Measurements from ENCODE around the gene HHIPL1. TPM values are rescaled to one million over a fixed set of nuclear protein-coding genes. Genes with fewer than 3 reads are reported as not detected.
A peak's percentile ranks its signal among the peaks of the same experiment; 100 is the strongest.

The HHIPL1 gene
- total RNA-seq, 1 donor from 2014 or later: 2.7 TPM

GRCh38 chr14:99626041-99626648 lies 18.8 kb upstream of the HHIPL1 start:
- Mint-ChIP-seq H3K4me3 (ENCODE audit: unreplicated experiment) (no peak overlapping the region), H3K4me1 (ENCODE audit: unreplicated experiment) (peaks cover 10% of the 10 kb centered on the region), H3K27me3 (ENCODE audit: unreplicated experiment) (no peaks in the 10 kb centered on the region), H3K36me3 (ENCODE audit: unreplicated experiment) (no peaks in the 10 kb centered on the region), H3K9me3 (ENCODE audit: unreplicated experiment) (no peaks in the 10 kb centered on the region), H3K27ac (ENCODE audit: unreplicated experiment) (no peak overlapping the region)
- no peak for TF ChIP-seq CTCF (IDR thresholded peaks at IDR 0.05)
- no peak for DNase-seq (ENCODE audit: extremely low spot score, unreplicated experiment)

DNA sequence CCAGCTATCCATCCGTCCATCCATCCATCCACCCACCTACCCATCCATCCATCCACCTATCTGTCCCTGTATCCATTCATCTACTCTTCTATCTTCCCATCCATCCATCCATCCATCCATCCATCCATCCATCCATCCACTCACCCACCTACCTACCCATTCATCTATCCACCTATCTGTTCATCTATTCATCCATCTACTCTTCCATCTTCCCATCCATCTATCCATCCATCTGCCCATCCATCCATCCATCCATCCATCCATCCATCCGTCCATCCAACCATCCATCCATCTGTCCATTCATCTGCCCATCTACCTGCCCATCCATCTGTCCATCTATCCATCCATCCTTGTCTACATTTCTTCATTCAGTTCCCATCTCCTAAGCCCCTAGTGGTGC lies 17.8 kb upstream of the HHIPL1 start:
- Mint-ChIP-seq H3K4me1 (ENCODE audit: unreplicated experiment) (peaks cover 10% of the 10 kb centered on the region), H3K9me3 (ENCODE audit: unreplicated experiment) (no peaks in the 10 kb centered on the region), H3K27ac (ENCODE audit: unreplicated experiment) (no peak overlapping the region), H3K27me3 (ENCODE audit: unreplicated experiment) (no peaks in the 10 kb centered on the region), H3K4me3 (ENCODE audit: unreplicated experiment) (no peak overlapping the region), H3K36me3 (ENCODE audit: unreplicated experiment) (no peaks in the 10 kb centered on the region)
- DNase-seq (ENCODE audit: extremely low spot score, unreplicated experiment): no peak
- no peak for TF ChIP-seq CTCF (IDR thresholded peaks at IDR 0.05)

DNA sequence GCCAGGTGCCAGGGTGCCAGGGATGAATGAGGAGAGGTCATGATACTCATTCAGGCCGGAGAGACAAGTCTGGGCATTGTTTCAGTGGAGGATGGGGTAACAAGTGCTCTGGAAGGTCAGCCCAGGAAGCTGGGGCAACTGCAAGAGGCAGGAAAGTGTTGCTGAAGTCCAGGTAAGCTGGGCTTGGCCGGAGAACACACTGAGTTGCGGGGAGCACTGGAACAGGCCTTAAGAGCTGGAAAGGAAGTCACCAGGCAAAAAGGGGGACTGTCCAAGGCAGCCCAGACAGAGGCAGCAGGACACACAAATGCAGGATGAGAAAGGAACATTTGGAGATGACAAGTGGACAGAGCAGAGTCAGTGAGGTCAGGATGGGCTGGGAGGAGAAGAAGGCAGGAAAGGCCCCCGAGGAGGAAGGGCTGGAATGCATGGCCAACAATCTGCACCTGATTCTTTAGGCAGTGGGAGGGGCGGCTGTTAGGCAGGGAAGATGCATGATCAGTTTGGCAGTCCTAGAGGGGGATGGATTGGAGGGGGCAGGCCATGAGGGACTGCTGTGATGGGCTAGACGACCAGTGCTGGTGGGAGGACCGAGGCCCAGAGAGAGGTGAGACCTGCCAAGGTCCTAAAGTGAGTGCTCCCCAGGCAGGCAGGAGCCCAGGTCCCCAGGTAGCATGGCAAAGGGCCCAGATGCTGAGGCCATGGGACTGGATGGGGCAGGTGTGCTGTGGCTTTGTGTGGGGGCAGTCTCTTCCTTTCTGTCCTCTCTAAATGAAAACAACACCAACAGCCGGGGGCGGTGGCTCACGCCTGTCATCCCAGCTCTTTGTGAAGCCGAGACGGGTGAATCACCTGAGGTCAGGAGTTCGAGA lies 17.2 kb upstream of the HHIPL1 start:
- no peaks in the 10 kb centered on the region for H3K9me3 Mint-ChIP-seq (ENCODE audit: unreplicated experiment)
- no peaks in the 10 kb centered on the region for H3K36me3 Mint-ChIP-seq (ENCODE audit: unreplicated experiment)
- no peak for TF ChIP-seq CTCF (IDR thresholded peaks at IDR 0.05)
- no peak overlapping the region for H3K4me3 Mint-ChIP-seq (ENCODE audit: unreplicated experiment)
- H3K4me1 Mint-ChIP-seq (ENCODE audit: unreplicated experiment): peaks cover 10% of the 10 kb centered on the region
- no peaks in the 10 kb centered on the region for H3K27me3 Mint-ChIP-seq (ENCODE audit: unreplicated experiment)
- DNase-seq (ENCODE audit: extremely low spot score, unreplicated experiment): no peak
- no peak overlapping the region for H3K27ac Mint-ChIP-seq (ENCODE audit: unreplicated experiment)

- H3K36me3 Mint-ChIP-seq (ENCODE audit: unreplicated experiment): no peaks in the 10 kb centered on the region
- no peak overlapping the region for H3K4me3 Mint-ChIP-seq (ENCODE audit: unreplicated experiment)
- H3K9me3 Mint-ChIP-seq (ENCODE audit: unreplicated experiment): no peaks in the 10 kb centered on the region
- peaks cover 5% of the 10 kb centered on the region for H3K4me1 Mint-ChIP-seq (ENCODE audit: unreplicated experiment)
- H3K27me3 Mint-ChIP-seq (ENCODE audit: unreplicated experiment): no peaks in the 10 kb centered on the region
- TF ChIP-seq CTCF (IDR thresholded peaks at IDR 0.05): peak; percentile 99
- DNase-seq (ENCODE audit: extremely low spot score, unreplicated experiment): peak; percentile 90
- no peak overlapping the region for H3K27ac Mint-ChIP-seq (ENCODE audit: unreplicated experiment)
These were observed 15.9 kb upstream of the HHIPL1 start for GRCh38 chr14:99628887-99629618.

GRCh38 chr14:99630202-99630601 lies 14.7 kb upstream of the HHIPL1 start:
- Mint-ChIP-seq H3K27me3 (ENCODE audit: unreplicated experiment) (no peaks in the 10 kb centered on the region), H3K36me3 (ENCODE audit: unreplicated experiment) (no peaks in the 10 kb centered on the region), H3K4me1 (ENCODE audit: unreplicated experiment) (peaks cover 5% of the 10 kb centered on the region), H3K9me3 (ENCODE audit: unreplicated experiment) (no peaks in the 10 kb centered on the region), H3K4me3 (ENCODE audit: unreplicated experiment) (no peak overlapping the region), H3K27ac (ENCODE audit: unreplicated experiment) (no peak overlapping the region)
- TF ChIP-seq CTCF (IDR thresholded peaks at IDR 0.05): no peak
- no peak for DNase-seq (ENCODE audit: extremely low spot score, unreplicated experiment)
